Epithelial cell of proximal tubule (primary cell): ENCODE data around the gene TRERF1. TPM values are rescaled to one million over a fixed set of nuclear protein-coding genes. Genes with fewer than 3 reads are reported as not detected.

Experiments
- DNase-seq: peaks from one replicate; pipeline ENCODE4 v3.0.0-alpha.2; 2011; ENCODE audit warnings: low read depth
- H3K4me3 ChIP-seq: 2 replicates; pipeline ENCODE4 v1.5.1; 2011; ENCODE audit warnings: low read depth, mild to moderate bottlenecking, low read length
- total RNA-seq: library from RNA; depleted of rRNA; stranded (reverse); fragments of >200 nt; gene quantifications from 2 replicates; pipeline ENCODE4 v1.2.3, GENCODE V29; 2015
- TF ChIP-seq, protein P1 (sequence below): conservative IDR thresholded peaks from 2 replicates; pipeline ENCODE4 v1.5.1; 2012; ENCODE audit warnings: low read depth, mild to moderate bottlenecking, low read length

Gene TRERF1
- total RNA-seq, 1 donor from 2014 or later = 2.2 TPM

DNA sequence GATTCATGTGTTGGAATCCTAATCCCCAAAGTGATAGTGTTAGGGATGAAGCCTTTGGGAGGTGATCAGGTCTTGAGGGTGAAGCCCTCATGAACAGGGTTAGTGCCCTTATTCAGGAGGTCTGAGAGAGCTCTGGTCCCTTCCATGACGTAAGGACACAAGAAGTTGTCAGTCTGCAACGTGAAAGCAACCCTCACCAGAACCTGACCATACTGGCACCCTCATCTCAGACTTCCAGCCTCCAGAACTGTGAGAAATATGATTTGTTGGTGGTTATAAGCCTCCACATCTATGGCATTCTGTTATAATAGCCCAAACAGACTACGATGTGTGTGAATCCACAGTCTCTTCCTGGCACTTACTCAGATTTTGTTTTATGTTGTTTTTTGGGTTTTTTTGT, 90.7 kb downstream of the TRERF1 start:
- TF ChIP-seq, protein P1, sequence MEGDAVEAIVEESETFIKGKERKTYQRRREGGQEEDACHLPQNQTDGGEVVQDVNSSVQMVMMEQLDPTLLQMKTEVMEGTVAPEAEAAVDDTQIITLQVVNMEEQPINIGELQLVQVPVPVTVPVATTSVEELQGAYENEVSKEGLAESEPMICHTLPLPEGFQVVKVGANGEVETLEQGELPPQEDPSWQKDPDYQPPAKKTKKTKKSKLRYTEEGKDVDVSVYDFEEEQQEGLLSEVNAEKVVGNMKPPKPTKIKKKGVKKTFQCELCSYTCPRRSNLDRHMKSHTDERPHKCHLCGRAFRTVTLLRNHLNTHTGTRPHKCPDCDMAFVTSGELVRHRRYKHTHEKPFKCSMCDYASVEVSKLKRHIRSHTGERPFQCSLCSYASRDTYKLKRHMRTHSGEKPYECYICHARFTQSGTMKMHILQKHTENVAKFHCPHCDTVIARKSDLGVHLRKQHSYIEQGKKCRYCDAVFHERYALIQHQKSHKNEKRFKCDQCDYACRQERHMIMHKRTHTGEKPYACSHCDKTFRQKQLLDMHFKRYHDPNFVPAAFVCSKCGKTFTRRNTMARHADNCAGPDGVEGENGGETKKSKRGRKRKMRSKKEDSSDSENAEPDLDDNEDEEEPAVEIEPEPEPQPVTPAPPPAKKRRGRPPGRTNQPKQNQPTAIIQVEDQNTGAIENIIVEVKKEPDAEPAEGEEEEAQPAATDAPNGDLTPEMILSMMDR = no peak
- no peak overlapping the region for H3K4me3 ChIP-seq
- DNase-seq = no peak

DNA sequence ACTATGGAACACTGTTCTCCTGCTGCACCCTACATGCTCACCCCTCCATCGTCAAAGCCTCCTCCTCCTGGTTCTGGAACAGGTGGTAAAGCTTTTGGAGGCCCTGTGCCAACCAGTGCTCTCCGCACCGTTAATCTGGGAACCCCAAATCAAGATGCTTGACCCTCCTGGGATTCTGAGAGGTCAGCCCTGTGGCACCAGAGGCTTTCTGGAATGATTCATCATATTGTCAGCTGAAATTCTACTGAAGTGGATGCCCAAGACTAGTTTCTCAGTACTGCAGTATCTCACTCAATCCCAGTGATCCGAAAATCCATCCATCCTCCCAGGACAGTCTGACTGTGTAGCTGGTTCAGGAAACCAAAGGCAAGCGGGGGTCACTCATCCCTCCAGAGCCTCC, 92.7 kb downstream of the TRERF1 start:
- no peak overlapping the region for H3K4me3 ChIP-seq
- DNase-seq = no peak
- TF ChIP-seq, protein P1 = no peak

DNA sequence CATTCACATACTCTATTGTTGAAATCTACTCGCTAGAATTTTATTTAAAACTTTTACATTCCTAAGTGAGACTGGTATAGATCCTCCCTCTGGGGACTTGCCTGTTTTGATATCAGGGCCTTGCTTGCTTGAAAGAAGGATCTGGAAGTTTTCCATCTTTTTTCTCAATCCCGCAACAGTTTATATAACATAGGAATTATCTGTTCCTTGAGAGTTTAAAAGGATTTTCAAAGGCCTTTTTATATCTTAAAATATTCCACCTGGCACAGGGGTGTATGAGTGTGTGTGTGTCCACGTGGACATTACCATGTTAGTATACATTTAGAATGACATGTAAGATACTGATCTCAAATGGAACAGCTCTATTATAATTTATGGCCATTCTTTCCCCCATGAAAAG, 96.3 kb downstream of the TRERF1 start:
- H3K4me3 ChIP-seq = no peak overlapping the region
- DNase-seq = no peak
- TF ChIP-seq, protein P1 = no peak

DNA sequence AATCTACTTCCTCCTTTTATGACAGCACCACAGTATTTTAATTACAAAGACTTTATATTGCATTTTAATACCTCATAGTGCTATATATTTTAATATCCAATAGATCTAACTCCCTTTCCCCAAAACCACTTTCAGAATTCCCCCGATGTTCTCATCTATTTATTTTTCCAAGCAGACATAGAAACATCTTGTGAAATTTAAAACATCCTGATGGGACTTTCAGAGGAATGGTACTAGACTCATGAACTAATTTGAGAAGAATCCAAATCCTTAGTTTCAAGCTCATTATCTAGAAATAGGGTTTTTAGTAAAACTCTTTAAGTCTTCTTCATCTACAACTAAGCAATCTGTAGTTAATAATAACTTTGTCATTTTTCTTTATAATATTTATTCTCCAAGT, 97.0 kb downstream of the TRERF1 start:
- no peak overlapping the region for H3K4me3 ChIP-seq
- no peak for DNase-seq
- TF ChIP-seq, protein P1 = no peak

DNA sequence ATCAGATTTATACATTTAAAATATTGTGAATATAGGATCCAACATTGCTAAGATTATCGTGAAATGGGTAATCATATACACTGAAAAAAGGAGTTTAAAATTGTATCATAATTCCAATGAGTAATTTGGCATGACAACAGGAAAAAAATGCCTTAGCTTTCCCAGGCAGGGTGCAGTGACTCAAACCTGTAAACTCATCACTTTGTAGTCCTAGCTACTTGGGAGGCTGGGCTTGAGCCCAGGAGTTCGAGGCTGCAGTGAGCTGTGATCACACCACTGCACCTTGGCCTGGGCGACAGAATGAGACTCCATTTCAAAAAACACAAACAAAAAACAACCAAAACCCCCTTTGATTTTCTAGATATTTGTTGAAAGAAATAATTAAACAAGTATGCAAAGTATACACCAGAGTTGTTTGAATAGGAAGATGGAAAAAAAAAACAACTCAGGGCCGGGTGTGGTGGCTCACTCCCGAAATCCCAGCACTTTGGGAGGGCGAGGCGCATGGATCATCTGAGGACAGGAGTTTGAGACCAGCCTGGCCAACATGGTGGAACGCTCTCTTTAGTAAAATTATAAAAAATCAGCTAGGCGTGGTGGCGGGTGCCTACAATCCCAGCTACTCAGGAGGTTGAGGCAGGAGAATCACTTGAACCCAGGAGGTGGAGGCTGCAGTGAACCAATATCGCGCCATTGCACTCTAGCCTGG, 98.7 kb downstream of the TRERF1 start:
- H3K4me3 ChIP-seq = no peak overlapping the region
- TF ChIP-seq, protein P1 = no peak
- no peak for DNase-seq

DNA sequence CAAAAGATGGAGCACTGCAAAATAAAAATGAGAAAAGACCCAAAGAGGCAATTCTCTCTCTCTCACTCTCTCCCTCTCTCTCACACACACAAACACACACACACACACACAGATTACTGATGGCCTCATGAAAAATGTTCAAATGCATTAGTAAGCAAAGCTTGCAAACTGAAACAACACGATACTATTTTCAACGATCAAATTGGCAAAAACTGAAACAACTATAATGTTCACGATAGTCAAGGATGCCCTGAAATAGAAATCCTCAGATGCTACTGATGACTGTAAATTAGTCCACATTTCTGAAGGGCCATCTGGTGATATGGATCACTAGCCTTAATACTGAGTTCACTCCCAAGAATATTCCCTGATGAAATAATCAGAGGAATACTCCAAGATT, 100.8 kb downstream of the TRERF1 start:
- no peak for DNase-seq
- TF ChIP-seq, protein P1 = no peak
- H3K4me3 ChIP-seq = no peak overlapping the region
